GM19452 (cell line): ENCODE results near the gene TNP2.
"Not testable (repeated sequence)": the region's sequence is repeated elsewhere in the genome, so short reads cannot be mapped to it uniquely, and the experiment has no call there.

Experiments
- ATAC-seq: cut with Tn5 transposase; IDR thresholded peaks from one replicate; pipeline ENCODE4 v1.9.1; 2021; ENCODE audit not compliant: unreplicated experiment

Gene TNP2

GRCh38 chr16:11300560-11300892 lies 31.4 kb upstream of the TNP2 start:
- ATAC-seq, result no peak

- ATAC-seq, result no peak
Measured at GRCh38 chr16:11299865-11300559, 30.9 kb upstream of the TNP2 start.

GRCh38 chr16:11298950-11299547 lies 29.9 kb upstream of the TNP2 start:
- ATAC-seq, result not testable (repeated sequence)

GRCh38 chr16:11298143-11298900 lies 29.2 kb upstream of the TNP2 start:
- ATAC-seq, result no peak

- peak; percentile 83 for ATAC-seq
Measured at GRCh38 chr16:11297492-11298142, 28.5 kb upstream of the TNP2 start.

GRCh38 chr16:11296706-11297491 lies 27.8 kb upstream of the TNP2 start:
- peak; percentile 21 for ATAC-seq

- ATAC-seq, result no peak
Measured at GRCh38 chr16:11296351-11296705, 27.2 kb upstream of the TNP2 start.

GRCh38 chr16:11295672-11296071 lies 26.5 kb upstream of the TNP2 start:
- ATAC-seq, result no peak

GRCh38 chr16:11292076-11292748 lies 23.1 kb upstream of the TNP2 start:
- no peak for ATAC-seq

- ATAC-seq, result no peak
Measured at GRCh38 chr16:11291091-11291703, 22.1 kb upstream of the TNP2 start.

- ATAC-seq, result no peak
Measured at GRCh38 chr16:11290102-11290893, 21.2 kb upstream of the TNP2 start.

- not testable (repeated sequence) for ATAC-seq
Measured at GRCh38 chr16:11289696-11290095, 20.6 kb upstream of the TNP2 start.

- no peak for ATAC-seq
Measured at GRCh38 chr16:11289202-11289601, 20.1 kb upstream of the TNP2 start.

GRCh38 chr16:11285842-11286241 lies 16.7 kb upstream of the TNP2 start:
- ATAC-seq, result no peak

GRCh38 chr16:11283820-11284248 lies 14.7 kb upstream of the TNP2 start:
- ATAC-seq, result no peak

- no peak for ATAC-seq
Measured at GRCh38 chr16:11280616-11281522, 11.7 kb upstream of the TNP2 start, which contains the start of gene PRM1. PRM1 (minus strand) TSS chr16:11281330; CDS start chr16:11281238, 92 bp downstream.

- ATAC-seq, result no peak
Measured at GRCh38 chr16:11278681-11279628, 9.8 kb upstream of the TNP2 start.
